ENCODE data around the gene EME1. TPM values are rescaled to one million over a fixed set of nuclear protein-coding genes. Genes with fewer than 3 reads are reported as not detected.
A peak's percentile ranks its signal among the peaks of the same experiment; 100 is the strongest.

EME1 gene
- total RNA-seq, 6 donors from 2014 or later: 0.30 to 12.1 (median 1.2) TPM; not detected in 2

DNA sequence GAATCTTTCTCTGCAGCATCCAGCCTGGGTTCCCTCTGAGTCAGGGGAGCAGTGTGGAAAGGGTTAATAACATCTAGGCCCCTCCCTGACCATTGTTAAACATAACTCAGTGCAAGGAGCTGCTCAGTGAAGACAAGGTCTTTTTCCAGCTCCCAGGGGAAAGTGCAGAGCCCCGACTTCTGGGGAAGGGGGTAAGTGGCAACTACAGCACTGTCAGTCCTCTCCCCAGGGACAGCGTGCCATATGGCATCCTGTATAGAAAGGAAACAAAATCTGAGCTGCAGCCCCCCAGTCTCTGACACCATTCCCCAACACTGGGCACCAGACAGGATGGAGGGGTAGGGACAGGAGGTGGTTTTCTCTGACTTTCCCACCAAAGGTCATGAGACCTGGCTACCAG is 7.9 kb upstream of the EME1 start:
- Histone ChIP-seq H3K4me1 (peaks cover 0 to 9% (median 6%) of the 10 kb centered on the region in 4 donors), H3K4me3 (no peak overlapping the region), H3K27me3 (no peaks in the 10 kb centered on the region), H3K27ac (no peak overlapping the region), H3K9me3 (no peaks in the 10 kb centered on the region), H3K36me3 (peaks cover 13 to 62% (median 49%) of the 10 kb centered on the region in 4 donors)
- no peak for ATAC-seq (ENCODE audit: low FRiP score in 2 of 2)
- 40 to 77% methylated on average over 1 to 2 of the region's 2 CpGs for WGBS, 2 donors
- no peak for DNase-seq
- TF ChIP-seq POLR2A (IDR thresholded peaks at IDR 0.05): no peak
- TF ChIP-seq EP300 (IDR thresholded peaks at IDR 0.05): no peak
- TF ChIP-seq, protein P1, sequence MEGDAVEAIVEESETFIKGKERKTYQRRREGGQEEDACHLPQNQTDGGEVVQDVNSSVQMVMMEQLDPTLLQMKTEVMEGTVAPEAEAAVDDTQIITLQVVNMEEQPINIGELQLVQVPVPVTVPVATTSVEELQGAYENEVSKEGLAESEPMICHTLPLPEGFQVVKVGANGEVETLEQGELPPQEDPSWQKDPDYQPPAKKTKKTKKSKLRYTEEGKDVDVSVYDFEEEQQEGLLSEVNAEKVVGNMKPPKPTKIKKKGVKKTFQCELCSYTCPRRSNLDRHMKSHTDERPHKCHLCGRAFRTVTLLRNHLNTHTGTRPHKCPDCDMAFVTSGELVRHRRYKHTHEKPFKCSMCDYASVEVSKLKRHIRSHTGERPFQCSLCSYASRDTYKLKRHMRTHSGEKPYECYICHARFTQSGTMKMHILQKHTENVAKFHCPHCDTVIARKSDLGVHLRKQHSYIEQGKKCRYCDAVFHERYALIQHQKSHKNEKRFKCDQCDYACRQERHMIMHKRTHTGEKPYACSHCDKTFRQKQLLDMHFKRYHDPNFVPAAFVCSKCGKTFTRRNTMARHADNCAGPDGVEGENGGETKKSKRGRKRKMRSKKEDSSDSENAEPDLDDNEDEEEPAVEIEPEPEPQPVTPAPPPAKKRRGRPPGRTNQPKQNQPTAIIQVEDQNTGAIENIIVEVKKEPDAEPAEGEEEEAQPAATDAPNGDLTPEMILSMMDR (IDR thresholded peaks at IDR 0.05): no peak
- TF ChIP-seq POLR2AphosphoS5 (IDR thresholded peaks at IDR 0.05): no peak

DNA sequence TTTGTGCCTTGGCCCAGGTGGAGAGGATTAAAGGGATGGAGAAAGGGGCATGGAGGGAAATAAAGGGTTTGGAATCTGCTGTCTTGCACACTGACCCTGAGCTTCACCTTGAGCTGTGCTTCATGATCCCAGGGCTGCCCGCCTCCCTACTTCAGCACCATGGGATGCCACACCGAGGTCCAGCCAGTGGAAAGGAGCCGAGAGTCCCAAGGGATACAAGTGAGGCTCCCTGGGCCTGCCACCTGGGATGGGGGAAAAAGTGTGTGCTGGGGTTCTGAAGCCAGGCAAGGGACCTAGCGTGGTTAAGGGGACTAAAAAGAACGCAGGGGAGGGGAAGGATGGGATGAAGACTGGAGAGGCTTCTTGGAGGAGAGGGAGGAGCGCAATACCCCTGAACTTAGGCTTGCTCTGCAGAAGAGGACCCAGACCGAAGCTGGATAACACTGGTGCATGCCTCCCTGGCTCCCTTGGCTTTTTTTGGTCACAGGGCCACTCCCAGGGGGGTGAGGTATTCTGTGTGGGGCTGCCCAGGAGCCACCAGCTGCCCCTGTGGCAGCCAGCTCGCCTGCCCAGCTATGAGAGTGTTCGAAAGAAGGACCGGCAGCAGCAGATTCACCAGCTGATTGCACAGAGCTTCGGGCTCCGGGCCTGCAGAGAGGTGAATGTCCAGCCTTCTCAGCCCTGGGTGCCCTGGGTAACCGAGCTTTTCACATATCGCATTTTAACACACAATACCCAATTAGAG is 7.2 kb upstream of the EME1 start:
- DNase-seq: peak in 1 of 2 donors; percentile 40

DNA sequence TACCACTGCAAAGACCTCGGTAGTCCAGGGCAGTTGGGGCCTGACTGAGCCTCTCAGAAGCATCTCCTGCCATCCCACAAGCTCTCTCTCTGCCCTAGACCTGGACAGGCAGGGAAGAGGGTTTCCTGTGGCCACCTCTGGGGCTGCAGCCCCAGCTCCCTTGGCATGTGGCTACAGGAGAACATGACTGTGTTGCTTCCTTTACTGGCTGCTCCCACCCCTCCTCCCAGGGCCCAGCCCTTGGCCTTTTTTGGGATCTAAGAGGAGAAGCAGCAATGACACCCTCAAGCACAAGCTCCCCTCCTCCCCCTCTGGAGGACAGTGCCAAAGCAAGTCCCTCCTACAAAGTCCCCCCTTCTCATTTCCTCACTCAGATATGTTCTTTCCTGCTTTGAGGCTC is 5.6 kb upstream of the EME1 start:
- Histone ChIP-seq H3K9me3 (no peaks in the 10 kb centered on the region), H3K4me3 (no peak overlapping the region), H3K27ac (no peak overlapping the region), H3K36me3 (peaks cover 18 to 63% (median 49%) of the 10 kb centered on the region in 4 donors), H3K27me3 (no peaks in the 10 kb centered on the region), H3K4me1 (peaks cover 8 to 20% (median 12%) of the 10 kb centered on the region in 4 donors)
- ATAC-seq (ENCODE audit: low FRiP score in 2 of 2): no peak
- 82 to 100% methylated on average over 1 of the region's 1 CpG for WGBS, 2 donors
- TF ChIP-seq, protein P1 (IDR thresholded peaks at IDR 0.05): no peak
- TF ChIP-seq POLR2A (IDR thresholded peaks at IDR 0.05) (no peak), POLR2AphosphoS5 (IDR thresholded peaks at IDR 0.05) (no peak), EP300 (IDR thresholded peaks at IDR 0.05) (no peak)
- no peak for DNase-seq

More for the DNA sequence above, 7.2 kb upstream of the EME1 start:
- no peaks in the 10 kb centered on the region for H3K9me3 ChIP-seq
- H3K27me3 ChIP-seq: no peaks in the 10 kb centered on the region
- 87 to 96% methylated on average over 8 to 14 of the region's 14 CpGs for WGBS, 2 donors
- TF ChIP-seq, protein P1 (IDR thresholded peaks at IDR 0.05): no peak
- TF ChIP-seq POLR2AphosphoS5 (IDR thresholded peaks at IDR 0.05) (no peak), POLR2A (IDR thresholded peaks at IDR 0.05) (no peak)
- no peak overlapping the region for H3K4me3 ChIP-seq
- ATAC-seq (ENCODE audit: low FRiP score in 2 of 2): no peak
- no peak overlapping the region for H3K27ac ChIP-seq
- H3K4me1 ChIP-seq: peaks cover 0 to 10% (median 6%) of the 10 kb centered on the region in 4 donors
- H3K36me3 ChIP-seq: peaks cover 18 to 63% (median 49%) of the 10 kb centered on the region in 4 donors

DNA sequence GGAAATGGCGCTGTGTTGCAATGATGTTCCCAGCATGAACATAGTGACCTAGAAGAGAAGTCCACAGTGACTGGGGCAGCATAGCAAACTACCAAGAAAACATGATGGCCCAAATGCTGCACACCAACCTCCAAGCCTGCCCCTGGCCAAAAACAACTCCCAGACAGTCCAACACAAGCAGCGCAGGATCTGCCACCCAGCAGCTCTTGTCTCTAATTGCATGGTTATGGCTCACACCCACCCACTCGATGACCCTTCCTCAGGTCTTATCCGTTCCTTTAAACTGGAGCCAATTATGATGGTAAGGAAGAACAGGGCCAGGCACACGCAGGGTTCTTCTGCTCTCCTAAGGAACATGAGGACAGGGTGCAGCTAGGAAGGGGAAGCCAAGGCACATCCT is 3.0 kb upstream of the EME1 start:
- no peak for TF ChIP-seq POLR2A (IDR thresholded peaks at IDR 0.05)
- TF ChIP-seq, protein P1 (IDR thresholded peaks at IDR 0.05): no peak
- TF ChIP-seq POLR2AphosphoS5 (IDR thresholded peaks at IDR 0.05): no peak
- no peak for TF ChIP-seq EP300 (IDR thresholded peaks at IDR 0.05)
- Histone ChIP-seq H3K27me3 (no peaks in the 10 kb centered on the region), H3K27ac (no peak overlapping the region), H3K4me3 (no peak overlapping the region), H3K9me3 (no peaks in the 10 kb centered on the region), H3K4me1 (peaks cover 12 to 24% (median 16%) of the 10 kb centered on the region in 4 donors), H3K36me3 (peaks cover 18 to 59% (median 46%) of the 10 kb centered on the region in 4 donors)
- DNase-seq: no peak
- no peak for ATAC-seq (ENCODE audit: low FRiP score in 2 of 2)
- WGBS, 2 donors: 98 to 99% methylated on average over 4 to 5 of the region's 5 CpGs

Measured in upper lobe of left lung (tissue), 6 donors.